Chondrocyte (in vitro differentiated cells): Measurements from ENCODE around the gene BMX. TPM values are rescaled to one million over a fixed set of nuclear protein-coding genes. Genes with fewer than 3 reads are reported as not detected.

Experiments used
- DNase-seq: peaks from one replicate; pipeline ENCODE4 v3.0.0; 2021; ENCODE audit warnings: mixed read lengths, low spot score
- H3K27ac Mint-ChIP-seq: one replicate; pipeline ENCODE4 v1.8.0; 2021; ENCODE audit warnings: mild to moderate bottlenecking, moderate library complexity, mixed read lengths; ENCODE audit not compliant: unreplicated experiment
- H3K27me3 Mint-ChIP-seq: 2 replicates; pipeline ENCODE4 v1.8.0; 2021; ENCODE audit warnings: low read depth, mixed read lengths
- H3K36me3 Mint-ChIP-seq: 2 replicates; pipeline ENCODE4 v1.8.0; 2021; ENCODE audit warnings: low read depth, mixed read lengths
- H3K4me1 Mint-ChIP-seq: 2 replicates; pipeline ENCODE4 v1.8.0; 2021; ENCODE audit warnings: low read depth, mild to moderate bottlenecking, mixed read lengths
- H3K4me3 Mint-ChIP-seq: one replicate; pipeline ENCODE4 v1.8.0; 2021; ENCODE audit warnings: mild to moderate bottlenecking, moderate library complexity, mixed read lengths; ENCODE audit not compliant: unreplicated experiment
- H3K9me3 Mint-ChIP-seq: 2 replicates; pipeline ENCODE4 v1.8.0; 2021; ENCODE audit warnings: low read depth, mixed read lengths
- CTCF ChIP-seq: fragments of 200-600 bp; sonication (generic); IDR thresholded peaks from 2 replicates; pipeline ENCODE4 v1.5.0; 2021; ENCODE audit warnings: antibody characterized with exemption, mild to moderate bottlenecking, moderate library complexity
- total RNA-seq: library from RNA; stranded (reverse); gene quantifications from 3 replicates; pipeline ENCODE4 v1.2.1, GENCODE V29; 2021

The BMX gene
- total RNA-seq, 1 donor from 2014 or later: not detected

GRCh38 chrX:15501506-15501905 is 899 bp downstream of the BMX start:
- TF ChIP-seq CTCF: no peak
- H3K27ac Mint-ChIP-seq: no peak overlapping the region
- H3K4me1 Mint-ChIP-seq: peaks cover 2% of the 10 kb centered on the region
- no peaks in the 10 kb centered on the region for H3K36me3 Mint-ChIP-seq
- peaks cover 6% of the 10 kb centered on the region for H3K27me3 Mint-ChIP-seq
- no peak overlapping the region for H3K4me3 Mint-ChIP-seq
- DNase-seq: no peak
- no peaks in the 10 kb centered on the region for H3K9me3 Mint-ChIP-seq

GRCh38 chrX:15504661-15505060 is 4.1 kb downstream of the BMX start:
- Mint-ChIP-seq H3K36me3 (no peaks in the 10 kb centered on the region), H3K4me1 (no peaks in the 10 kb centered on the region), H3K4me3 (no peak overlapping the region), H3K9me3 (no peaks in the 10 kb centered on the region), H3K27ac (no peak overlapping the region), H3K27me3 (peaks cover 3% of the 10 kb centered on the region)
- TF ChIP-seq CTCF: no peak
- no peak for DNase-seq

GRCh38 chrX:15505101-15505500 is 4.5 kb downstream of the BMX start:
- H3K27ac Mint-ChIP-seq: no peak overlapping the region
- H3K9me3 Mint-ChIP-seq: no peaks in the 10 kb centered on the region
- no peak overlapping the region for H3K4me3 Mint-ChIP-seq
- no peaks in the 10 kb centered on the region for H3K4me1 Mint-ChIP-seq
- peaks cover 3% of the 10 kb centered on the region for H3K27me3 Mint-ChIP-seq
- DNase-seq: no peak
- no peaks in the 10 kb centered on the region for H3K36me3 Mint-ChIP-seq
- no peak for TF ChIP-seq CTCF

- Mint-ChIP-seq H3K27me3 (peaks cover 4% of the 10 kb centered on the region), H3K9me3 (no peaks in the 10 kb centered on the region), H3K4me1 (no peaks in the 10 kb centered on the region), H3K27ac (no peak overlapping the region), H3K36me3 (no peaks in the 10 kb centered on the region), H3K4me3 (no peak overlapping the region)
- no peak for TF ChIP-seq CTCF
- no peak for DNase-seq
Measured at GRCh38 chrX:15507005-15507404, 6.4 kb downstream of the BMX start.

GRCh38 chrX:15509845-15510244 is 9.2 kb downstream of the BMX start:
- no peak for TF ChIP-seq CTCF
- DNase-seq: no peak
- H3K36me3 Mint-ChIP-seq: no peaks in the 10 kb centered on the region
- no peaks in the 10 kb centered on the region for H3K9me3 Mint-ChIP-seq
- peaks cover 4% of the 10 kb centered on the region for H3K27me3 Mint-ChIP-seq
- no peak overlapping the region for H3K4me3 Mint-ChIP-seq
- H3K27ac Mint-ChIP-seq: no peak overlapping the region
- H3K4me1 Mint-ChIP-seq: no peaks in the 10 kb centered on the region
